GM23248 (cell line): Measurements from ENCODE around the gene SHQ1.

Source experiments
- EZH2 ChIP-seq: fragments of 200-600 bp; sonication (generic); IDR thresholded peaks from 2 replicates; pipeline ENCODE4 v1.6.1; 2018; ENCODE audit warnings: antibody characterized with exemption, mild to moderate bottlenecking; ENCODE audit not compliant: insufficient read depth, poor library complexity, severe bottlenecking
- EZH2phosphoT487 ChIP-seq: fragments of 200-600 bp; sonication (generic); IDR thresholded peaks from 2 replicates; pipeline ENCODE4 v1.6.1; 2018; ENCODE audit warnings: antibody characterized with exemption, moderate library complexity, mild to moderate bottlenecking, low read depth; ENCODE audit not compliant: insufficient read depth

GRCh38 chr3:72761410-72761809 is 86.8 kb downstream of the SHQ1 start:
- TF ChIP-seq EZH2phosphoT487: no peak
- TF ChIP-seq EZH2: no peak
